ENCODE results near the gene COL26A1. TPM values are rescaled to one million over a fixed set of nuclear protein-coding genes. Genes with fewer than 3 reads are reported as not detected.

Gene COL26A1
- polyA plus RNA-seq, 1 donor from 2014 or later: 36.6 TPM

GRCh38 chr7:101553771-101554445, 191.2 kb downstream of the COL26A1 start:
- Histone ChIP-seq H3K9me3 (ENCODE audit: low read length) (no peaks in the 10 kb centered on the region), H3K4me3 (ENCODE audit: low read length) (no peak overlapping the region)

GRCh38 chr7:101554584-101555268, 192.1 kb downstream of the COL26A1 start:
- Histone ChIP-seq H3K4me3 (ENCODE audit: low read length) (no peak overlapping the region), H3F3A (ENCODE audit: insufficient read depth, low read length, poor library complexity, severe bottlenecking) (no peaks in the 10 kb centered on the region), H3K36me3 (ENCODE audit: insufficient read depth, low read length) (no peaks in the 10 kb centered on the region), H3K79me2 (replicated peaks; ENCODE audit: insufficient read depth, low read length) (no peaks in the 10 kb centered on the region), H3K9me3 (ENCODE audit: low read length) (no peaks in the 10 kb centered on the region), H4K20me1 (ENCODE audit: insufficient read depth) (no peaks in the 10 kb centered on the region), H3K27ac (ENCODE audit: low read length) (no peak overlapping the region), H3K4me2 (ENCODE audit: low read length) (no peak overlapping the region), H3K27me3 (ENCODE audit: insufficient read depth, low read depth, low read length) (no peaks in the 10 kb centered on the region), H3K9ac (ENCODE audit: low read length) (no peak overlapping the region), H3K9me2 (ENCODE audit: insufficient read depth, low read length) (no peaks in the 10 kb centered on the region), H2AFZ (ENCODE audit: low read depth, low read length) (no peak overlapping the region)
- TF ChIP-seq EZH2 (IDR thresholded peaks at IDR 0.05; ENCODE audit: borderline replicate concordance, insufficient read depth, low read length, poor library complexity, severe bottlenecking) (no peak), POLR2AphosphoS5 (IDR thresholded peaks at IDR 0.05) (no peak), TAF1 (IDR thresholded peaks at IDR 0.05; ENCODE audit: low read depth) (no peak), SMC3 (conservative IDR thresholded peaks at IDR 0.05; ENCODE audit: poor library complexity) (no peak), MXI1 (conservative IDR thresholded peaks at IDR 0.05; ENCODE audit: poor library complexity, severe bottlenecking) (no peak)

More at GRCh38 chr7:101553771-101554445, 191.2 kb downstream of the COL26A1 start:
- no peaks in the 10 kb centered on the region for H3F3A ChIP-seq (ENCODE audit: insufficient read depth, low read length, poor library complexity, severe bottlenecking)
- H3K4me2 ChIP-seq (ENCODE audit: low read length): no peak overlapping the region
- H4K20me1 ChIP-seq (ENCODE audit: insufficient read depth): no peaks in the 10 kb centered on the region
- no peaks in the 10 kb centered on the region for H3K79me2 ChIP-seq (replicated peaks; ENCODE audit: insufficient read depth, low read length)
- H3K27ac ChIP-seq (ENCODE audit: low read length): no peak overlapping the region
- H3K9me2 ChIP-seq (ENCODE audit: insufficient read depth, low read length): no peaks in the 10 kb centered on the region
- TF ChIP-seq EP300 (conservative IDR thresholded peaks at IDR 0.05; ENCODE audit: poor library complexity, severe bottlenecking) (no peak), RAD21 (conservative IDR thresholded peaks at IDR 0.05) (no peak), SMC3 (conservative IDR thresholded peaks at IDR 0.05; ENCODE audit: poor library complexity) (no peak), MXI1 (conservative IDR thresholded peaks at IDR 0.05; ENCODE audit: poor library complexity, severe bottlenecking) (no peak)
- no peaks in the 10 kb centered on the region for H3K27me3 ChIP-seq (ENCODE audit: insufficient read depth, low read depth, low read length)
- H3K36me3 ChIP-seq (ENCODE audit: insufficient read depth, low read length): no peaks in the 10 kb centered on the region
- H3K9ac ChIP-seq (ENCODE audit: low read length): no peak overlapping the region
- no peak overlapping the region for H2AFZ ChIP-seq (ENCODE audit: low read depth, low read length)

- Histone ChIP-seq H3K9me2 (ENCODE audit: insufficient read depth, low read length) (no peaks in the 10 kb centered on the region), H3K36me3 (ENCODE audit: insufficient read depth, low read length) (no peaks in the 10 kb centered on the region), H3K9me3 (ENCODE audit: low read length) (no peaks in the 10 kb centered on the region), H3K27ac (ENCODE audit: low read length) (no peak overlapping the region), H3K79me2 (replicated peaks; ENCODE audit: insufficient read depth, low read length) (no peaks in the 10 kb centered on the region), H3K9ac (ENCODE audit: low read length) (no peak overlapping the region), H3K4me2 (ENCODE audit: low read length) (no peak overlapping the region), H3F3A (ENCODE audit: insufficient read depth, low read length, poor library complexity, severe bottlenecking) (no peaks in the 10 kb centered on the region), H4K20me1 (ENCODE audit: insufficient read depth) (no peaks in the 10 kb centered on the region), H2AFZ (ENCODE audit: low read depth, low read length) (no peak overlapping the region), H3K4me3 (ENCODE audit: low read length) (no peak overlapping the region), H3K27me3 (ENCODE audit: insufficient read depth, low read depth, low read length) (no peaks in the 10 kb centered on the region)
- TF ChIP-seq TAF1 (IDR thresholded peaks at IDR 0.05; ENCODE audit: low read depth) (no peak), RAD21 (conservative IDR thresholded peaks at IDR 0.05) (no peak), CTCF (IDR thresholded peaks at IDR 0.05; ENCODE audit: poor library complexity, severe bottlenecking) (no peak), SMC3 (conservative IDR thresholded peaks at IDR 0.05; ENCODE audit: poor library complexity) (no peak), REST (IDR thresholded peaks at IDR 0.05; ENCODE audit: borderline replicate concordance) (no peak), EP300 (conservative IDR thresholded peaks at IDR 0.05; ENCODE audit: poor library complexity, severe bottlenecking) (no peak), EZH2 (IDR thresholded peaks at IDR 0.05; ENCODE audit: borderline replicate concordance, insufficient read depth, low read length, poor library complexity, severe bottlenecking) (no peak), MXI1 (conservative IDR thresholded peaks at IDR 0.05; ENCODE audit: poor library complexity, severe bottlenecking) (no peak), POLR2AphosphoS5 (IDR thresholded peaks at IDR 0.05) (no peak)
These were observed 192.7 kb downstream of the COL26A1 start for GRCh38 chr7:101555269-101555920.

All from neural cell (in vitro differentiated cells).